GM19025 (cell line): ENCODE data around the gene CXCL8.
A peak's percentile ranks its signal among the peaks of the same experiment; 100 is the strongest.
"Not testable (repeated sequence)": the region's sequence is repeated elsewhere in the genome, so short reads cannot be mapped to it uniquely, and the experiment has no call there.

ENCODE experiments used
- ATAC-seq: cut with Tn5 transposase; IDR thresholded peaks from one replicate; pipeline ENCODE4 v1.9.1; 2021; ENCODE audit warnings: mild to moderate bottlenecking, low read depth, moderate library complexity; ENCODE audit not compliant: unreplicated experiment

The CXCL8 gene

DNA sequence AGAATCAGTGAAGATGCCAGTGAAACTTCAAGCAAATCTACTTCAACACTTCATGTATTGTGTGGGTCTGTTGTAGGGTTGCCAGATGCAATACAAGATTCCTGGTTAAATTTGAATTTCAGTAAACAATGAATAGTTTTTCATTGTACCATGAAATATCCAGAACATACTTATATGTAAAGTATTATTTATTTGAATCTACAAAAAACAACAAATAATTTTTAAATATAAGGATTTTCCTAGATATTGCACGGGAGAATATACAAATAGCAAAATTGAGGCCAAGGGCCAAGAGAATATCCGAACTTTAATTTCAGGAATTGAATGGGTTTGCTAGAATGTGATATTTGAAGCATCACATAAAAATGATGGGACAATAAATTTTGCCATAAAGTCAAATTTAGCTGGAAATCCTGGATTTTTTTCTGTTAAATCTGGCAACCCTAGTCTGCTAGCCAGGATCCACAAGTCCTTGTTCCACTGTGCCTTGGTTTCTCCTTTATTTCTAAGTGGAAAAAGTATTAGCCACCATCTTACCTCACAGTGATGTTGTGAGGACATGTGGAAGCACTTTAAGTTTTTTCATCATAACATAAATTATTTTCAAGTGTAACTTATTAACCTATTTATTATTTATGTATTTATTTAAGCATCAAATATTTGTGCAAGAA, 2.3 kb downstream of the CXCL8 start:
- ATAC-seq: no peak

DNA sequence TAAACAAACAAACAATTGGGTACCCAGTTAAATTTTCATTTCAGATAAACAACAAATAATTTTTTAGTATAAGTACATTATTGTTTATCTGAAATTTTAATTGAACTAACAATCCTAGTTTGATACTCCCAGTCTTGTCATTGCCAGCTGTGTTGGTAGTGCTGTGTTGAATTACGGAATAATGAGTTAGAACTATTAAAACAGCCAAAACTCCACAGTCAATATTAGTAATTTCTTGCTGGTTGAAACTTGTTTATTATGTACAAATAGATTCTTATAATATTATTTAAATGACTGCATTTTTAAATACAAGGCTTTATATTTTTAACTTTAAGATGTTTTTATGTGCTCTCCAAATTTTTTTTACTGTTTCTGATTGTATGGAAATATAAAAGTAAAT, 2.9 kb downstream of the CXCL8 start:
- no peak for ATAC-seq

GRCh38 chr4:73743795-73744194, 3.4 kb downstream of the CXCL8 start:
- no peak for ATAC-seq

DNA sequence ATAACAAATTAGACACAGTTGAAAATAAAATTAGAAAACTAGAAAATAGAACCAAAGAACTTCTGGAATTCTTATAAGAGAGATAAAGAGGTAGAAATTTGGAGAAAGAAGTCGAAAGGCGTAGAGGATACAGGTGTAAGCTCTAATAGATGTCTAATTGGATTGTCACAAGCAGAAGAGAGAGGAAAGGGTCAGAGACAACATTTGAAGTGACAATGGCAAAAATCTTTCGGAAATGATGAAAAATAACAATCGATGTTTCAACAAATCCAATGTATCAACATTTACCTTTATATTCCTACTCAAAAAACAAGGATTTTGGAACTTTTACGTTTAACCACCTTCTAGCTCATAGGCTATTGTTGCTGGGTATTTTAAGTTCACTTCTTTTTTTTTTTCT, 3.8 kb downstream of the CXCL8 start:
- no peak for ATAC-seq

DNA sequence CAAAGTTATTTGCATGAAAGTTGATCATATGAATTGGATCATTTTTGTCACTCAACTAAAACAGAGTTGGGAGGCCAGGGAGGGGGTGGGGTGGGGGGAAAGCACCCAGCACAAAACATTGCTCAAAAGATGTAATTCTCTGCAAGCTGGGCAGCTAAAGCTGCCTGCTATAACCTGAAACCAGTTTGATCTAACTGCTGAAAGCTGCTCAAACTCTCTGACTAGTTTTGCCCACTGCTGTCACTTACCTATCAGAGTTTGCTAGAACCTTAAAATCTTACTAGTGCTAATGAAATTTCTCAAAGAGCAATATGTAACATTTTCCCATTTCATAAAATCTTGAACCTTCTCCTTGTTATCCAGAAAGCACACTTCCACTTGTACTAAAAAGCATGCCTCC, 10.4 kb downstream of the CXCL8 start:
- ATAC-seq: no peak

DNA sequence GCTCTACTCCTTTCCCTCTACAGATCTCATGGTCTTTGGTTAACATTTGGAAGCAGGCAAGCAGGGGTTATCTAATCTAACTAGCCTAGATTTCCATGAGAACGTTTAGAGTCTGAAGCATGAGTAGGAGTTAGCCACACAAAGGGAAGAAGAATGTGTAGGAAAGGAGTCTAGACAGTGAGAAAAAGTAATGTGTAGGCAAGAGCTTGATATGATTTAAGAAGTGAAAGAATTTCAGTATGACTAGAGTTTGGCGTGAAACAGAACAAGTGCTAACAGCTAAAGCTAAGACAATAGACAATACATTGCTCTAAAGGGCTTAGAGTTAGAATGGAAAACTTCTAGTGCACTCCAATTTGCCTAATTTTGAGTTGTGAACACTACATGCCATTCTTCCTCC, 10.8 kb downstream of the CXCL8 start:
- ATAC-seq: peak; percentile 60

GRCh38 chr4:73751830-73752229, 11.5 kb downstream of the CXCL8 start:
- no peak for ATAC-seq

GRCh38 chr4:73752424-73752823, 12.1 kb downstream of the CXCL8 start:
- no peak for ATAC-seq

GRCh38 chr4:73753215-73753614, 12.8 kb downstream of the CXCL8 start:
- no peak for ATAC-seq

GRCh38 chr4:73754934-73755333, 14.6 kb downstream of the CXCL8 start:
- ATAC-seq: no peak

- no peak for ATAC-seq
These were observed 19.0 kb downstream of the CXCL8 start for GRCh38 chr4:73759357-73759756.

DNA sequence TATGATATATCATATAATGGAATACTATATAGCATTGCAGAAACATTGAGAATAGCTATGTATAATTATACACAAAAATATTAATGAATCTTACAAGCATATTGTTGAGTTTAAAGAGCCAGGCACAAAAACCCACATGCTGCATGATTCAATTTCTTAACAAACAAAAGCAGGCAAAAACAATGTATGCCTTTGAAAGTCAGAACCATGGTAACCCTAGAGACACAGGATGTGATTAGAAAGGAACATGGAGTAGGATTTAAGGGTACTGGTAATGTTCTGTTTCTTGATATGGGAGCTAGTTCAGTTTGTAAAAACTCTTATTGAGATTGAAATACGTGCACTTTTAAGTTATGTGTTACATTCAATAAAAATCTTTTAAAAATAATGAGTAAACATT, 21.5 kb downstream of the CXCL8 start:
- ATAC-seq: no peak

DNA sequence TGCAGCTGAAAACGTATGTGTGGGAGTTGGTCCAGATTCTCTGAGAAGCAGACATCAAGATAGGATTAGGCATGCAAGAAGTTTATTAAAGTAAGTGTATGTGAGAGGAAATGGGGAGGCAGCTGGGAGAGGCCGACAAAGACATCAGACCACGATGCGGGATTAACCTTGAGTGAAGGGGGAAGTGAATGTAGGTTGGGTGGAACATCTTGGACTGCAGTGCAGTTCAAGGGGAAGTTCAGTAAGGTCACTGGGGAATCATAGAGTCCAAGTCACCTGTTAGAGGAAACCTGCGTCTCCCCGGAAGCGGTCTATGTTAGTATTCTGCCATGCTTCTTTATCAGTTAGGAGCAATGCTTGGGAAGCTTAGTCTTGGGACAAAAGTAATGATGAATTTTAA, 22.0 kb downstream of the CXCL8 start:
- ATAC-seq: peak; percentile 47

- ATAC-seq: no peak
These were observed 23.5 kb downstream of the CXCL8 start for GRCh38 chr4:73763877-73764276.

- no peak for ATAC-seq
These were observed 24.1 kb downstream of the CXCL8 start for GRCh38 chr4:73764513-73764912.

DNA sequence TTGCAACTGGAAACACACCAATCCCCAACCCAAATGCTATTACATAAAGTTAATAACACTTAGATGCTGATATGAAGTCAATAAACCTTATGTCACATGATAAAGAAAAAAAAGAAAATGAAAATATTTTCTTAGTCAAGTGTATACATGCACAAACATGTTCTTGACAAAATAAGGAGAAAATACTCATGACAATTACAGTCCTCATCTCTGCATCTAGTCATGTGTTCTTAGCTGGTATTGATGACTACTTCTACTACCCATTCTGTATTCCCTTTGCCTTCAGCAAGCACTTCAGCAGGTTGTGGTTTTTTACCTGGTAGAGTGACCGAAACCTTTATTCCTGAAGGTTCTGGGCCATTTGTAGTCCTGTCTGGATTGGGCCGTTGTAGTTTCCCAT, 24.9 kb downstream of the CXCL8 start:
- ATAC-seq: no peak

DNA sequence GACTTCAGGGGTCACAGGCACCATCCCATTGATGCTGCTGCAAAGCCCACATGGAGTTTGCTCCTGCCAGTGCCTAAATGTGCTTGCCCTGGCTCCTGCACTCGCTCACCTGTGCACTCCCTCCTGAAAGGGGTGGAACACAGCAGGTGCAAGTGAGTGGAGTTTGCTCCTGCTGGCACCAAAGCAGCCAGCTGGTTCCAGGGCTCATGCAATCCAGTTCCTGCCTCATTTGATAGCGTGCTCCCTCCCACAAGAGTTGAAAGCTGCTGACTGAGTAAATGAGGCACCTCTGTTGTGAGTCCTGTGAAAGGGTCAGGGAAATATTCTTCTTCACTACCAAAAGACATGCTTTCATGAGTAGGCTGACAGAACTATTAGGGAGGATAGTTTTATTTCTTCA, 30.5 kb downstream of the CXCL8 start:
- no peak for ATAC-seq

DNA sequence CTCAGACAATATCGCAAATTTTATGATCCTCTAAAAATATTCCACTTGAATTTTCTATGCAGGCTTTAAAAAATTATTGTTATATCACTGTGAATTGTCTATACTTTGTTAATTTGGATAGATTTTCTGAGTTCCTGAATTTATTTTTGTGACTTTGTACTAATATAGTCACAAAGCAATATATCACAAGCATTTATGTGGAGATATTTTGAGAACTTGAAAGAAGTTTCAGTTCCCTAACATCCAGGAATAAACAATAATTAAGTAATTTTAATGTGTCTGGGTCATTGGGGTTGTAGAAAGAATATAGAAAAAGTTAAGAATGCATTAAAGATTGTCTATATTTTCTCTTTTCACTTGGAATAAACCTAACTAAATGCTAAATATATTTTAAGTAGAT, 32.0 kb downstream of the CXCL8 start:
- no peak for ATAC-seq

DNA sequence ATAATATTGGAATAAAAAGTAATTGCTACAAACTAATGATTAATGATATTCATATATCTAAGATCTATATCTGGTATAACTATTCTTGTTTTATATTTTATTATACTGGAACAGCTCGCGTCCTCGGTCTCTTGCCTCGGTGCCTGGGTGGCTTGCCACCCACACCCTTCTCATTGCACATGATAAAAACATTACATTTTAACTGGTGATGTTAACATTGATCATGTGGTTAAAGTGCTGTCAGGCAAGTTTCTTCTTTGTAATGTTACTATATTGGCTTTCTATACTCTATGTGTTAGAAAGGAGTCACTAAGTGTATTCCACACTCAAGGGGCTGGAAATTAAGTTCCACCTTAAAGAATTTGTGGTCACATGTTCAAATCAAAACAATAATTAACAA, 34.0 kb downstream of the CXCL8 start:
- ATAC-seq: not testable (repeated sequence)

- ATAC-seq: no peak
These were observed 36.0 kb downstream of the CXCL8 start for GRCh38 chr4:73776321-73776729.

- no peak for ATAC-seq
These were observed 37.2 kb downstream of the CXCL8 start for GRCh38 chr4:73777612-73778011.

GRCh38 chr4:73780243-73780642, 39.9 kb downstream of the CXCL8 start:
- no peak for ATAC-seq

- ATAC-seq: no peak
These were observed 40.5 kb downstream of the CXCL8 start for GRCh38 chr4:73780834-73781233.
